SH-SY5Y (cell line): ENCODE data around the gene LDLRAD1.

Experiments used
- GATA2 ChIP-seq: IDR thresholded peaks from 2 replicates; pipeline ENCODE4 v1.6.1; 2011; ENCODE audit warnings: mild to moderate bottlenecking, low read depth, low read length
- GATA3 ChIP-seq: IDR thresholded peaks from 2 replicates; pipeline ENCODE4 v1.6.1; 2011; ENCODE audit warnings: low read depth, mild to moderate bottlenecking, low read length, moderate library complexity

DNA sequence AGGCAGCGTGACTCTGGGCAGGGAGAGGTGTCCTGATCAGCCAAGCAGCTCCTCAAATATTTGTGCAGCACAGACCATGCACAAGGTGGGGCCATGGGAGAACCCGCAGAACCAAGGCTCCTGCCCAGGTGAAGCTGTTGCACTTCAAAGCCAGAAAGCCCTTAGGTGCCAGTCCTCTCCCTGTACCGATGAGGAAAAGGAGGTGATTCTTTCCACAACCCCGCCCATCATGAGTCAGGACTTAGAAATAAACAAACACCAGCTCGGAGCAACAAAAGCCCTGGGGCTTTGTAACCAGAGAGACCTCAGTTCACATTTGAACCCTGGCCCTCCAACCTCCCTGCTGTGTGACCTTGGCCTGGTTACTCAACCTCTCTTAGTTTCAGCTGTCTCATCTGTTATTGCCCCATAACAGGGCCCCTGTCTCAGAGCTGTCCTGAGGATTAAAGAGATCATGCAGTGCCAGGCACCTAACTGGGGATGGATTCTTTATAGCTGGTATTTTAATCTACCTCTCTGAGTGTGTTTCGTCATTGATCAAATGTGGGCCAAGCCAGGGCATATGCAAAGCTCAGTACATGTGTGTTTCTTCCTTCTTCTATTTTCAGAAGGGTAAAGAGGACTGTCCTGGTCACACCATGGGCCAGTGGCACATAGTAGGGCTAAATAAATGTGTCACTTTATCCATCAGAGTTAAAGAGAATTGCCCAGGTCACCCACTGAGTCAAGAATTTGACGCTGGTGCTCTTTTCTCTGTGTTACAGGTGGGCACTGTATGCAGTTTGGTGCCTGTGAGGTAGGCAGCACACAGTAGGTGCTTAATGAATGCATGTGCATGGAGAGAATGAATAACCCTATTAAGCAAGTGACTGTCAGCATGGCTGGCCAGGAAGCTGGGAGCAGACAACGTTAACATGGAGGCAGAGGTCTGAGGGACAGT is 1.4 kb downstream of the LDLRAD1 start:
- TF ChIP-seq GATA2 (no peak), GATA3 (no peak)
